GM23338 (cell line): Measurements from ENCODE around the gene GJA4. TPM values are rescaled to one million over a fixed set of nuclear protein-coding genes. Genes with fewer than 3 reads are reported as not detected.

Source experiments
- ATAC-seq: fragments of 200-7000 bp; cut with Tn5 transposase; 3 replicates; pipeline ENCODE4 v1.9.1; 2020
- DNase-seq: peaks from one replicate; pipeline ENCODE4 v3.0.0-alpha.2; 2015; ENCODE audit warnings: low spot score
- H2AFZ ChIP-seq: fragments of 200-600 bp; sonication (generic); 2 replicates; pipeline ENCODE4 v1.8.0; 2016; ENCODE audit warnings: antibody characterized with exemption, mild to moderate bottlenecking, moderate library complexity
- H3F3A ChIP-seq: fragments of 200-600 bp; sonication (generic); replicated peaks from 2 replicates; pipeline ENCODE4 v1.8.0; 2017; ENCODE audit warnings: antibody characterized with exemption, mixed run types, low read depth
- H3K27ac ChIP-seq: fragments of 200-600 bp; sonication (generic); 2 replicates; pipeline ENCODE4 v1.6.1; 2016; ENCODE audit warnings: low read depth
- H3K27me3 ChIP-seq: fragments of 200-600 bp; sonication (generic); 2 replicates; pipeline ENCODE4 v1.8.0; 2016; ENCODE audit warnings: mild to moderate bottlenecking, mixed run types, moderate library complexity; ENCODE audit not compliant: insufficient read depth
- H3K36me3 ChIP-seq: fragments of 200-600 bp; sonication (generic); 2 replicates; pipeline ENCODE4 v1.8.0; 2016; ENCODE audit warnings: mild to moderate bottlenecking; ENCODE audit not compliant: insufficient read depth
- H3K4me1 ChIP-seq: fragments of 200-600 bp; sonication (generic); 2 replicates; pipeline ENCODE4 v1.8.0; 2016; ENCODE audit warnings: mild to moderate bottlenecking, moderate library complexity; ENCODE audit not compliant: insufficient read depth
- H3K4me2 ChIP-seq: fragments of 200-600 bp; sonication (generic); 2 replicates; pipeline ENCODE4 v1.7.1; 2017; ENCODE audit warnings: mixed run types
- H3K4me3 ChIP-seq: fragments of 200-600 bp; sonication (generic); 2 replicates; pipeline ENCODE4 v1.6.1; 2016; ENCODE audit warnings: mixed run types
- H3K79me2 ChIP-seq: fragments of 200-600 bp; sonication (generic); replicated peaks from 2 replicates; pipeline ENCODE4 v1.8.0; 2017; ENCODE audit warnings: mild to moderate bottlenecking; ENCODE audit not compliant: insufficient read depth
- H3K9me2 ChIP-seq: fragments of 200-600 bp; sonication (generic); 2 replicates; pipeline ENCODE4 v1.8.0; 2017; ENCODE audit not compliant: insufficient read depth
- H4K20me1 ChIP-seq: fragments of 200-600 bp; sonication (generic); replicated peaks from 2 replicates; pipeline ENCODE4 v1.8.0; 2017; ENCODE audit warnings: mild to moderate bottlenecking; ENCODE audit not compliant: insufficient read depth
- H3K27ac Mint-ChIP-seq: 2 replicates; pipeline ENCODE4 v1.8.0; 2020; ENCODE audit warnings: inconsistent platforms, mild to moderate bottlenecking, moderate library complexity, mixed read lengths
- H3K27me3 Mint-ChIP-seq: 3 replicates; pipeline ENCODE4 v1.8.0; 2022; ENCODE audit warnings: low read depth, mild to moderate bottlenecking, moderate library complexity, mixed read lengths, inconsistent platforms; ENCODE audit not compliant: insufficient read depth, poor library complexity
- H3K36me3 Mint-ChIP-seq: 3 replicates; pipeline ENCODE4 v1.8.0; 2021; ENCODE audit warnings: low read depth, mild to moderate bottlenecking, inconsistent platforms, moderate library complexity, mixed read lengths
- H3K4me1 Mint-ChIP-seq: 3 replicates; pipeline ENCODE4 v1.8.0; 2020; ENCODE audit warnings: mild to moderate bottlenecking, inconsistent platforms, mixed read lengths
- H3K4me3 Mint-ChIP-seq: 3 replicates; pipeline ENCODE4 v1.8.0; 2021; ENCODE audit warnings: moderate library complexity, mild to moderate bottlenecking, inconsistent platforms, mixed read lengths
- H3K9me3 Mint-ChIP-seq: 3 replicates; pipeline ENCODE4 v1.8.0; 2020; ENCODE audit warnings: moderate library complexity, mild to moderate bottlenecking, inconsistent platforms, mixed read lengths
- CREB1 ChIP-seq: fragments of 250-450 bp; sonication (Bioruptor Pico); IDR thresholded peaks from 2 replicates; pipeline ENCODE4 v1.5.0; 2020; ENCODE audit warnings: low read depth, mild to moderate bottlenecking, moderate library complexity
- ETS1 ChIP-seq: IDR thresholded peaks from 2 replicates; pipeline ENCODE4 v1.6.1; 2016; ENCODE audit warnings: antibody characterized with exemption
- EZH2 ChIP-seq: fragments of 200-600 bp; sonication (generic); IDR thresholded peaks from one replicate; pipeline ENCODE4 v1.8.0; 2017; ENCODE audit warnings: antibody characterized with exemption, mild to moderate bottlenecking, low read depth; ENCODE audit not compliant: unreplicated experiment
- EZH2phosphoT487 ChIP-seq: fragments of 200-600 bp; sonication (generic); IDR thresholded peaks from one replicate; pipeline ENCODE4 v1.8.1; 2018; ENCODE audit warnings: antibody characterized with exemption; ENCODE audit not compliant: unreplicated experiment
- JUNB ChIP-seq: IDR thresholded peaks from one replicate; pipeline ENCODE4 v1.6.1; 2016; ENCODE audit warnings: antibody characterized with exemption; ENCODE audit not compliant: unreplicated experiment
- NANOG ChIP-seq: IDR thresholded peaks from 2 replicates; pipeline ENCODE4 v1.6.1; 2016; ENCODE audit warnings: antibody characterized with exemption, borderline replicate concordance
- POLR2AphosphoS5 ChIP-seq: IDR thresholded peaks from 2 replicates; pipeline ENCODE4 v1.6.1; 2016; ENCODE audit warnings: antibody characterized with exemption, low read depth
- STAT1 ChIP-seq: IDR thresholded peaks from one replicate; pipeline ENCODE4 v1.6.1; 2016; ENCODE audit warnings: antibody characterized with exemption; ENCODE audit not compliant: unreplicated experiment
- ZNF114 ChIP-seq: fragments of 250-450 bp; sonication (Bioruptor Pico); IDR thresholded peaks from 2 replicates; pipeline ENCODE4 v1.5.0; 2020; ENCODE audit warnings: mild to moderate bottlenecking, moderate library complexity
- ZNF331 ChIP-seq: fragments of 250-450 bp; sonication (Bioruptor Pico); IDR thresholded peaks from 2 replicates; pipeline ENCODE4 v1.5.0; 2020; ENCODE audit warnings: low read depth, mild to moderate bottlenecking, moderate library complexity
- polyA plus RNA-seq: library from polyadenylated mRNA; unstranded; fragments of >200 nt; fragmentation: Nextera tagmentation; extraction: Ambion mirVana; gene quantifications from 2 replicates; pipeline ENCODE4 v1.2.1, GENCODE V29; 2016
- total RNA-seq: library from RNA; depleted of rRNA; stranded (reverse); fragments of >200 nt; shearing (Covaris generic); gene quantifications from 2 replicates; pipeline ENCODE4 v1.2.3, GENCODE V29; 2014
- TF ChIP-seq, protein P1 (sequence below): IDR thresholded peaks from one replicate; pipeline ENCODE4 v1.6.1; 2018; ENCODE audit warnings: antibody characterized with exemption; ENCODE audit not compliant: unreplicated experiment
- TF ChIP-seq, protein P2 (sequence below), 2 experiments: fragments of 200-600 bp in 1 of 2; sonication (generic) in 1 of 2; conservative IDR thresholded peaks; 2 replicates each; pipeline versions ENCODE4 v1.5.1 to v1.6.1; 2016 to 2017; ENCODE audit warnings: antibody characterized with exemption in 2 of 2, low read depth in 2 of 2, mild to moderate bottlenecking in 2 of 2, moderate library complexity in 1 of 2
- TF ChIP-seq, protein P3 (sequence below): fragments of 250-450 bp; sonication (Bioruptor Pico); IDR thresholded peaks from 2 replicates; pipeline ENCODE4 v1.5.0; 2020; ENCODE audit warnings: mild to moderate bottlenecking, moderate library complexity

Gene GJA4
- total and polyA plus RNA-seq, 2 experiments from 2014 or later = 0.95 to 2.2 TPM

GRCh38 chr1:34781071-34781843 lies 11.5 kb upstream of the GJA4 start, which contains the start of gene GJB3:
Gene GJB3, plus strand, starts transcription at chr1:34781214. Its CDS starts 3,549 bp downstream, at chr1:34784763.
- peaks cover 4% of the 10 kb centered on the region for H3K4me1 ChIP-seq
- peaks cover 37% of the 10 kb centered on the region for H3K27me3 ChIP-seq
- no peaks in the 10 kb centered on the region for H3F3A ChIP-seq
- H3K36me3 Mint-ChIP-seq = no peaks in the 10 kb centered on the region
- no peak within 1 kb of the TSS for H3K27ac Mint-ChIP-seq
- peak within 1 kb of the TSS; percentile 100 for H2AFZ ChIP-seq
- H3K27me3 Mint-ChIP-seq = peaks cover 26% of the 10 kb centered on the region
- peak within 1 kb of the TSS; percentile 85 for H3K4me3 ChIP-seq
- TF ChIP-seq POLR2AphosphoS5 = peak; percentile 41; the same call in 1 of the 2 replicates
- TF ChIP-seq, protein P1, sequence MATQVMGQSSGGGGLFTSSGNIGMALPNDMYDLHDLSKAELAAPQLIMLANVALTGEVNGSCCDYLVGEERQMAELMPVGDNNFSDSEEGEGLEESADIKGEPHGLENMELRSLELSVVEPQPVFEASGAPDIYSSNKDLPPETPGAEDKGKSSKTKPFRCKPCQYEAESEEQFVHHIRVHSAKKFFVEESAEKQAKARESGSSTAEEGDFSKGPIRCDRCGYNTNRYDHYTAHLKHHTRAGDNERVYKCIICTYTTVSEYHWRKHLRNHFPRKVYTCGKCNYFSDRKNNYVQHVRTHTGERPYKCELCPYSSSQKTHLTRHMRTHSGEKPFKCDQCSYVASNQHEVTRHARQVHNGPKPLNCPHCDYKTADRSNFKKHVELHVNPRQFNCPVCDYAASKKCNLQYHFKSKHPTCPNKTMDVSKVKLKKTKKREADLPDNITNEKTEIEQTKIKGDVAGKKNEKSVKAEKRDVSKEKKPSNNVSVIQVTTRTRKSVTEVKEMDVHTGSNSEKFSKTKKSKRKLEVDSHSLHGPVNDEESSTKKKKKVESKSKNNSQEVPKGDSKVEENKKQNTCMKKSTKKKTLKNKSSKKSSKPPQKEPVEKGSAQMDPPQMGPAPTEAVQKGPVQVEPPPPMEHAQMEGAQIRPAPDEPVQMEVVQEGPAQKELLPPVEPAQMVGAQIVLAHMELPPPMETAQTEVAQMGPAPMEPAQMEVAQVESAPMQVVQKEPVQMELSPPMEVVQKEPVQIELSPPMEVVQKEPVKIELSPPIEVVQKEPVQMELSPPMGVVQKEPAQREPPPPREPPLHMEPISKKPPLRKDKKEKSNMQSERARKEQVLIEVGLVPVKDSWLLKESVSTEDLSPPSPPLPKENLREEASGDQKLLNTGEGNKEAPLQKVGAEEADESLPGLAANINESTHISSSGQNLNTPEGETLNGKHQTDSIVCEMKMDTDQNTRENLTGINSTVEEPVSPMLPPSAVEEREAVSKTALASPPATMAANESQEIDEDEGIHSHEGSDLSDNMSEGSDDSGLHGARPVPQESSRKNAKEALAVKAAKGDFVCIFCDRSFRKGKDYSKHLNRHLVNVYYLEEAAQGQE = no peak
- TF ChIP-seq, protein P2, sequence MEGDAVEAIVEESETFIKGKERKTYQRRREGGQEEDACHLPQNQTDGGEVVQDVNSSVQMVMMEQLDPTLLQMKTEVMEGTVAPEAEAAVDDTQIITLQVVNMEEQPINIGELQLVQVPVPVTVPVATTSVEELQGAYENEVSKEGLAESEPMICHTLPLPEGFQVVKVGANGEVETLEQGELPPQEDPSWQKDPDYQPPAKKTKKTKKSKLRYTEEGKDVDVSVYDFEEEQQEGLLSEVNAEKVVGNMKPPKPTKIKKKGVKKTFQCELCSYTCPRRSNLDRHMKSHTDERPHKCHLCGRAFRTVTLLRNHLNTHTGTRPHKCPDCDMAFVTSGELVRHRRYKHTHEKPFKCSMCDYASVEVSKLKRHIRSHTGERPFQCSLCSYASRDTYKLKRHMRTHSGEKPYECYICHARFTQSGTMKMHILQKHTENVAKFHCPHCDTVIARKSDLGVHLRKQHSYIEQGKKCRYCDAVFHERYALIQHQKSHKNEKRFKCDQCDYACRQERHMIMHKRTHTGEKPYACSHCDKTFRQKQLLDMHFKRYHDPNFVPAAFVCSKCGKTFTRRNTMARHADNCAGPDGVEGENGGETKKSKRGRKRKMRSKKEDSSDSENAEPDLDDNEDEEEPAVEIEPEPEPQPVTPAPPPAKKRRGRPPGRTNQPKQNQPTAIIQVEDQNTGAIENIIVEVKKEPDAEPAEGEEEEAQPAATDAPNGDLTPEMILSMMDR (conservative IDR thresholded peaks at IDR 0.05; ENCODE audit: low read depth in 2 of 2) = no peak
- TF ChIP-seq EZH2 = peak; percentile 20
- TF ChIP-seq EZH2phosphoT487 = no peak
- no peak for TF ChIP-seq JUNB
- no peak for TF ChIP-seq NANOG
- TF ChIP-seq CREB1 (CRISPR knock-in tag) = no peak
- no peak for TF ChIP-seq ETS1
- TF ChIP-seq STAT1 = no peak
- no peak for TF ChIP-seq ZNF114 (CRISPR knock-in tag)
- TF ChIP-seq, protein P3, sequence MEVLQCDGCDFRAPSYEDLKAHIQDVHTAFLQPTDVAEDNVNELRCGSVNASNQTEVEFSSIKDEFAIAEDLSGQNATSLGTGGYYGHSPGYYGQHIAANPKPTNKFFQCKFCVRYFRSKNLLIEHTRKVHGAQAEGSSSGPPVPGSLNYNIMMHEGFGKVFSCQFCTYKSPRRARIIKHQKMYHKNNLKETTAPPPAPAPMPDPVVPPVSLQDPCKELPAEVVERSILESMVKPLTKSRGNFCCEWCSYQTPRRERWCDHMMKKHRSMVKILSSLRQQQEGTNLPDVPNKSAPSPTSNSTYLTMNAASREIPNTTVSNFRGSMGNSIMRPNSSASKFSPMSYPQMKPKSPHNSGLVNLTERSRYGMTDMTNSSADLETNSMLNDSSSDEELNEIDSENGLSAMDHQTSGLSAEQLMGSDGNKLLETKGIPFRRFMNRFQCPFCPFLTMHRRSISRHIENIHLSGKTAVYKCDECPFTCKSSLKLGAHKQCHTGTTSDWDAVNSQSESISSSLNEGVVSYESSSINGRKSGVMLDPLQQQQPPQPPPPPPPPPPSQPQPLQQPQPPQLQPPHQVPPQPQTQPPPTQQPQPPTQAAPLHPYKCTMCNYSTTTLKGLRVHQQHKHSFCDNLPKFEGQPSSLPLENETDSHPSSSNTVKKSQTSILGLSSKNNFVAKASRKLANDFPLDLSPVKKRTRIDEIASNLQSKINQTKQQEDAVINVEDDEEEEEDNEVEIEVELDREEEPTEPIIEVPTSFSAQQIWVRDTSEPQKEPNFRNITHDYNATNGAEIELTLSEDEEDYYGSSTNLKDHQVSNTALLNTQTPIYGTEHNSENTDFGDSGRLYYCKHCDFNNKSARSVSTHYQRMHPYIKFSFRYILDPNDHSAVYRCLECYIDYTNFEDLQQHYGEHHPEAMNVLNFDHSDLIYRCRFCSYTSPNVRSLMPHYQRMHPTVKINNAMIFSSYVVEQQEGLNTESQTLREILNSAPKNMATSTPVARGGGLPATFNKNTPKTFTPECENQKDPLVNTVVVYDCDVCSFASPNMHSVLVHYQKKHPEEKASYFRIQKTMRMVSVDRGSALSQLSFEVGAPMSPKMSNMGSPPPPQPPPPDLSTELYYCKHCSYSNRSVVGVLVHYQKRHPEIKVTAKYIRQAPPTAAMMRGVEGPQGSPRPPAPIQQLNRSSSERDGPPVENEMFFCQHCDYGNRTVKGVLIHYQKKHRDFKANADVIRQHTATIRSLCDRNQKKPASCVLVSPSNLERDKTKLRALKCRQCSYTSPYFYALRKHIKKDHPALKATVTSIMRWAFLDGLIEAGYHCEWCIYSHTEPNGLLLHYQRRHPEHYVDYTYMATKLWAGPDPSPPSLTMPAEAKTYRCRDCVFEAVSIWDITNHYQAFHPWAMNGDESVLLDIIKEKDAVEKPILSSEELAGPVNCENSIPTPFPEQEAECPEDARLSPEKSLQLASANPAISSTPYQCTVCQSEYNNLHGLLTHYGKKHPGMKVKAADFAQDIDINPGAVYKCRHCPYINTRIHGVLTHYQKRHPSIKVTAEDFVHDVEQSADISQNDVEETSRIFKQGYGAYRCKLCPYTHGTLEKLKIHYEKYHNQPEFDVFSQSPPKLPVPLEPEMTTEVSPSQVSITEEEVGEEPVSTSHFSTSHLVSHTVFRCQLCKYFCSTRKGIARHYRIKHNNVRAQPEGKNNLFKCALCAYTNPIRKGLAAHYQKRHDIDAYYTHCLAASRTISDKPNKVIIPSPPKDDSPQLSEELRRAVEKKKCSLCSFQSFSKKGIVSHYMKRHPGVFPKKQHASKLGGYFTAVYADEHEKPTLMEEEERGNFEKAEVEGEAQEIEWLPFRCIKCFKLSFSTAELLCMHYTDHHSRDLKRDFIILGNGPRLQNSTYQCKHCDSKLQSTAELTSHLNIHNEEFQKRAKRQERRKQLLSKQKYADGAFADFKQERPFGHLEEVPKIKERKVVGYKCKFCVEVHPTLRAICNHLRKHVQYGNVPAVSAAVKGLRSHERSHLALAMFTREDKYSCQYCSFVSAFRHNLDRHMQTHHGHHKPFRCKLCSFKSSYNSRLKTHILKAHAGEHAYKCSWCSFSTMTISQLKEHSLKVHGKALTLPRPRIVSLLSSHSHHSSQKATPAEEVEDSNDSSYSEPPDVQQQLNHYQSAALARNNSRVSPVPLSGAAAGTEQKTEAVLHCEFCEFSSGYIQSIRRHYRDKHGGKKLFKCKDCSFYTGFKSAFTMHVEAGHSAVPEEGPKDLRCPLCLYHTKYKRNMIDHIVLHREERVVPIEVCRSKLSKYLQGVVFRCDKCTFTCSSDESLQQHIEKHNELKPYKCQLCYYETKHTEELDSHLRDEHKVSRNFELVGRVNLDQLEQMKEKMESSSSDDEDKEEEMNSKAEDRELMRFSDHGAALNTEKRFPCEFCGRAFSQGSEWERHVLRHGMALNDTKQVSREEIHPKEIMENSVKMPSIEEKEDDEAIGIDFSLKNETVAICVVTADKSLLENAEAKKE (CRISPR knock-in tag) = no peak
- no peak for TF ChIP-seq ZNF331
- H3K9me2 ChIP-seq = no peaks in the 10 kb centered on the region
- no peak within 1 kb of the TSS for H3K27ac ChIP-seq
- no peaks in the 10 kb centered on the region for H3K9me3 Mint-ChIP-seq
- ATAC-seq = peak; percentile 74
- no peaks in the 10 kb centered on the region for H3K79me2 ChIP-seq
- H4K20me1 ChIP-seq = no peaks in the 10 kb centered on the region
- H3K36me3 ChIP-seq = no peaks in the 10 kb centered on the region
- peak; percentile 71 for DNase-seq
- peak within 1 kb of the TSS; percentile 71 for H3K4me3 Mint-ChIP-seq
- H3K4me1 Mint-ChIP-seq = peaks cover 7% of the 10 kb centered on the region
- peak within 1 kb of the TSS; percentile 93 for H3K4me2 ChIP-seq
